Right lobe of liver (tissue), 4 donors: Measurements from ENCODE around the gene ISYNA1.

Experiments used
- CTCF ChIP-seq, 4 donors: fragments of 200-600 bp in 3 of 4; fragments of 450-650 bp in 1 of 4; IDR thresholded peaks; one replicate each; pipeline versions ENCODE4 v1.5.1 to v1.8.0; 2016 to 2022; ENCODE audit warnings: antibody characterized with exemption in 4 of 4, mild to moderate bottlenecking in 2 of 4
- POLR2A ChIP-seq: fragments of 450-650 bp; IDR thresholded peaks from one replicate; pipeline ENCODE4 v1.6.1; 2017; ENCODE audit warnings: antibody characterized with exemption, mild to moderate bottlenecking
- donor health status: DM: no; HTN: no; CAD: no.
- donor health status: DM: no; HTN: no; CAD: no.
- donor health status: DM: no; HTN: yes; CAD: no.

GRCh38 chr19:18450021-18450930 lies 12.3 kb upstream of the ISYNA1 start:
- TF ChIP-seq CTCF (IDR thresholded peaks at IDR 0.05) (no peak), POLR2A (no peak)
